Fibroblast of skin of left biceps (primary cell): ENCODE results near the gene CUBN.
"Not testable (repeated sequence)": the region's sequence is repeated elsewhere in the genome, so short reads cannot be mapped to it uniquely, and the experiment has no call there.

Source experiments
- DNase-seq, 2 experiments: peaks; one replicate each; pipeline ENCODE4 v3.0.0-alpha.2; 2013; ENCODE audit warnings: low read depth in 2 of 2

The CUBN gene

DNA sequence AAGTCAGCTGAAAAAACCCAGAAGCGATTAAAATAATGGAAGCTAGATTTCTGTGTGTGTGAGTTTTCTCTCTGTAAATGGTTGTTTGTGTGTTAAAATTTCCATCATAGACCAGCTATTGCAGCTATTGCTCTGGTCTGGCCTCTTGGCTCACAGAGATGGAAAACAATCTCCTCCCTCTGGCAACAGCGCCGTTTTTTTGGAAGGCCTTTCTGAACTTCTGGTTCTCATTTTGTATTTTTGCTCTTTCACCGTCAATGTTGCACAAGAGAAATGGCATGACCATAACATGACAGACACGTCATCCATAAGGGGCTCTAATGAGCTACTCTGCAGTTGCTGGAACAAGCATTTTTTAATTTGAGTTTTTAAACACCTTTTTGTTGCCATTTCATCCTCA, 91.0 kb downstream of the CUBN start:
- peak; percentile 85 for DNase-seq

DNA sequence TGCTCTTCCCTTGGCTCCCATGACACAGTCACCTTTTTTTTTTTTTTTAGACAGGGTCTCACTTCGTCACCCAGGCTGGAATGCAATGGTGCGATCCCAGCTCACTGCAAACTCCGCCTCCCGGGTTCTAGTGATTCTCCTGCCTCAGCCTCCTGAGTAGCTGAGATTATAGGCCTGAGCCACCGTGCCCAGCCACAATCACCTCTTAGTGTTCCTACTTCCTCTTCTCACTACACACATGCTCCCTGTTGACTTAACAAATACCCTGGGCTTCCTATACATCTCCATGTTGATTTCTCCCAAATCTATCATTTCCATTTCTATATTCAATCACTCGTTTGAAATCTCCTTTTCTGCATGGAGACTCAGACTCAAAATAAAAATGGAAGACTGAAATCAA, 91.7 kb downstream of the CUBN start:
- no peak for DNase-seq

DNA sequence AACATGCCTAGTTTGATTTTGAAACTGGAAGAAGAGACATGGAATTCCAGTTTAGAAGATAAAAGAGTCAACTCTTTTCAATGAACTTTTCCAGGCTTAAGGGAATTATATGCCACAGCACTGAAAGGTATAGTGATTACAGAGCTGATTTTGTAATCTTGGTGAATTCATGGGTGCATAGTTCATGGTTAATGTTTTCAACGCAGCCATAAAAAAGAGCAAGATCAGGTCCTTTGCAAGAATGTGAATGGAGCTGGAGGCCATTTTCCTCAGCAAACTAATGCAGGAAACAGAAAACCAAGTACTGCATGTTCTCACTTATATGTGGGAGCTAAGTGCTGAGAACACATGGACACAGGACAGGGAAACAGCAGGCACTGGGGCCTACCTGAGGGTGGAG, 94.2 kb downstream of the CUBN start:
- no peak for DNase-seq

DNA sequence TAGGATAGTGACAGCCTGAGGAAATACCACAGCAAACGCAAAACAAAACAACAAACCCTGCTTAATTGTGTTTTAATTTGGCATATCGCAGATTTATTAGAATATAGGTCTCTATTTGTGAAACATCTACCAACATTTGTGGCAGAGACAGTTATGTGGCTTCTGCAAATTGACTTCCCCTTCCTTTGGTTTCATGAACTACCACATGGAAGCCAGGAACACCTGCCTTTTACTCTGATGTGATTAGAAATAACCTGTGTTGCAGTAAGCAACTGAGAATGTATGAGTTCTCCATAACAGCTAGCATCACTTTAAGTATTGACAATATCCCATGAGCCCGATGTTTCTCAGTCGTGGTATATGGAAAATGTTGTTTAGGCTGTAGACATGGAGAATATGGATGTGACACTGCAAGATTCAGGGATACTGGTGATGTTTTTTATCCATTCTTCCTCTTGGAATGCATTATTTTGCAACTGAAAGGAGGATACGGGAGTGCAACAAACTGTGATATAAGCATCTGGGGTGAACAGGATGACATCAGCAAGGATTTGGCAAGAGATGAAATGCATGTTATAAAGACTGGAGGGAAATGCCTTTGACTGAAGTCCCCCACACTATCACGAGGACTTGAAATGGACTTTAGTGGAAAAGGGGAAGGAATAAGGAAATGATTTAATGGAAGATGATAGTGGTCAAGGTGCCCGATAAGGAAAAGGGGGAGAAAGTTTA, 95.9 kb downstream of the CUBN start:
- DNase-seq = no peak

DNA sequence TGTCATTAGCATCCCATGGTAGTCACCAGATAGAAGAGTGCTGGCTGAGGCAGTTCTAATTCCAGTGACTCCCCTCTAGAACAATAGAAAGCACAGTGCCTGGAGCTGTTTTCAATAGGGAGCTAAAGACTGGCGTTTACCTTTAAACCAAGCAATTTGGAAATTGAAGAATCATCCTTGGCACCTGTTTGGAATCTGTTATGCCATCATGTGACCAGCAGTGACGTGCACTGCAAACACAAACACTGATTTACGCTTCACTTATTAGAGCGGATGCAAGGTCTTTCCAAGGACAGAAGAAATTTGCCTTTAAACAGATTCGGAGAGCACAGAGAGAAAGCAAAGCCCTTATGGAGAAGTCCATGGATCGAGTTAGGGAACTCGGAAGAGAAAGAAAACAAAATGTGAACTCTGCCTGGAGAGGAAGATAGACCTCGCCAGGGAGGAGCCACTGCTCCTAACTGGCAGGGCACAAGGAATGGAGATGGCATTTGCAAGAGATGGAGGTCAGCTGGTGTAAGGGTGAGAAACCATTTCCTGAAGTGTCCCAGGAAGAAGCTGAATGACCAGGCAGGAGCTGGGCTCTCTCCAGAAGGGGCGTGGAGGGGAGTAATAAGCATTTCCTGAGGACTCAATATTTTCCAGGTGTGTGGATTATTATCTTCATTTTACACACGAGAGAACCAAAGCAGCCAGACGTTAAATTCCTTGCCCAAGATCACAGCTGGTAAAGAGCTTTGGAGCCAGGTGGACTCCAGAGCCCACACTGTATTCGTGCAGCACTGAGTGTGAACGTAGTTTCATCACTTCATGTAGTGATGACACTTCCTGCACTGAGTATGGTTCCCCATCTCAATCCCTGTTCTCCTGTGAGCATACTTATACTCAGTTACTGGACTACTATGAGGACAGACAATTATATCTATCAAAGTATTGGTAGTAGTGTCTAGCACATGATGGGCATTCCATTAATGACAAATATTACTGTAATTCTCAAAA, 97.7 kb downstream of the CUBN start:
- no peak for DNase-seq

DNA sequence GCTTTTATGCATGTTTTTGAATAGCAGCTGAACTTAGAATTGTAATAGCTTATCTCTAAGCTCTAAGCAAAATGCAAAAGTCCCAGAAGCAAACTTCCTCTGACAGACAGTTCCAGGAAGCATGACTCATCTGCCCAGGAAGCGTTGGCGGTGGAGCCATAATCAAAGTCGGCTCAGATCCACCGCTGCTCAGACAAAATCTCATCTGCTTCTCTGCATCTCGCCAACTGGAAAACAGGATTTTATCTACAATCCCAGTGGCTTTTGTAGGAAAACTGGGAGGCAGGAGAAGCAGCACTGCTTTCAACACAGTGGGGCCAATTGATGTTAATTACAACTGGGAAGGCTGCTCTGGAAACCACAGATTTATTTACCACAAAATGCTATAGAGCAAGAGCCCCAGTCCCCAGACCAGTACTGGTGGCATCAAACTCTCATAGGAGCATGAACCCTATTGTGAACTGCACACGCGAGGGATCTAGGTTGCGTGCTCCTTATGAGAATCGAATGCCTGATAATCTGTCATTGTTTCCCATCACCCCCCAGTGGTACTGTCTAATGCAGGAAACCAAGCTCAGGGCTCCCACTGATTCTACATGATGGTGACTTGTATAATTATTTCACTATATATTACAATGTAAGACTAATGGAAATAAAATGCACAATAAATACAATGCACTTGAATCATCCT, 99.9 kb downstream of the CUBN start:
- peak; percentile 56 to 61 for DNase-seq

DNA sequence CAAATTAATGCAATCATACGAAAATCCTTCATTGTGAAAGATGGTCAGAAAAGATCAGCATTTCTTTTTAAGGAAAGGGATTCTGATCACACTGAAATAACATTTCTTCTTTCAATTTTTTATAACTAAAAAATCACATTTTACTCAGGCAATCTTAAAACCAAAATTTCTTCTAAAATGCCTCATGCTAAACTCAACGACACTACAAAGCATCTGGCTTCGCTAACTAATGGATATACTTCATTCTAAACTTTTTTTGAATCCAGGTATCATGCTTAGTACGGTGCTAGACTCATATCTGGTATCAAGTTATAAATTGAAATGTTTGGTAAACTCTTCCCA, 100.4 kb downstream of the CUBN start:
- DNase-seq = no peak

DNA sequence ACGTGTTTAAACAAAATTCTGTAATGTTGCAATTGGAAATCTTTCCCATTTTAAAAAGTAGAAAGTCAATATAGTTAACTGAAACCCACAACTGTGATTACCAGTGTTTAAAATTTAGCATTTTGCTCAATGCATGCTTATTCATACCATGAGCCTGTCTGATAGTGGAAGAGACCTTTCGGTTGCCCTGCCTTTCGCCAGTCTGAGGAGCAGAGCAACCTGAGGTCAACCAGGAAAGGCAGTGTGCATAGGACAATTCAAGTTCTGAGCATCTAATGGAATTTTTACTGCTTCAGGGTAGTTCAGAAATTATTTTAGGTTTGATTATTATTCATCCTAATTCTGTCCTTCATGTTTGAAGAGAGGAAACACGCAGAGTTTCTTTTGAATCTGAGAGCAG, 100.8 kb downstream of the CUBN start:
- no peak for DNase-seq

DNA sequence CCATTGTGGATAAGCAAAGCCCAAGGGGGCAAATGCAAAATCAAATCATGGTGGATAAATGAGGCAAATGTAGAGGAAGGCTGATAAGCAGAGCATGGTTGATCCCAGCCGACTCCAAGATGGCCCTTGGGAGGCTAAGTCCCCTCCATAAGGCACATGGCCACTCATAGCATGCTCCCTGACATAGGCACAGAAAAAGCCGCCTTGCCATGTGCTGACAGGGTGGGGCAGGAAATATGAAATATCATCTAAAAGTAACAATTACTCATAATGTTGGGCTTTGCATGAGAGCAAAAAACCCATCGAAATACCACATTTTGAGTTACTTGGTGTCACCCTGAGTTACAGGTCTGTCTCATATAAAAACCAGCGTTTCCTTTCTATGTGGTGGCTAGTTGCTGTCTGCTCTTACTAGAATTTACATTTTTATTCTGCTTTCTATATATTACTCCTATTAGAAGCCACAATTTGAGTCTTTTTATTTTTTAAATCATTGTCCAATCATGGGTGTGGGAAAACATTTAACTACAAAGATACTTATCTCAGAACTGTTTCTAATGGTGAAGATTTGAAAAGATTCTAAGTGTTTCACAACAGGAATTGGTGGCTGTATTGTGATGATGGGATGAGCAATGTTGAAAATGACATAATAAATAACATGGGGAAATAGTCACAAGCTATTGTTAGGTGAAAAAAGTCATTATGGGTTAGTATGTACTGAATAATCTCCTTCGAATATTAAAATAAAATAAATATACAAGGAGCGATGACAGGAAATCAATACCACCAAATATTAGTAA, 102.7 kb downstream of the CUBN start:
- no peak for DNase-seq

DNA sequence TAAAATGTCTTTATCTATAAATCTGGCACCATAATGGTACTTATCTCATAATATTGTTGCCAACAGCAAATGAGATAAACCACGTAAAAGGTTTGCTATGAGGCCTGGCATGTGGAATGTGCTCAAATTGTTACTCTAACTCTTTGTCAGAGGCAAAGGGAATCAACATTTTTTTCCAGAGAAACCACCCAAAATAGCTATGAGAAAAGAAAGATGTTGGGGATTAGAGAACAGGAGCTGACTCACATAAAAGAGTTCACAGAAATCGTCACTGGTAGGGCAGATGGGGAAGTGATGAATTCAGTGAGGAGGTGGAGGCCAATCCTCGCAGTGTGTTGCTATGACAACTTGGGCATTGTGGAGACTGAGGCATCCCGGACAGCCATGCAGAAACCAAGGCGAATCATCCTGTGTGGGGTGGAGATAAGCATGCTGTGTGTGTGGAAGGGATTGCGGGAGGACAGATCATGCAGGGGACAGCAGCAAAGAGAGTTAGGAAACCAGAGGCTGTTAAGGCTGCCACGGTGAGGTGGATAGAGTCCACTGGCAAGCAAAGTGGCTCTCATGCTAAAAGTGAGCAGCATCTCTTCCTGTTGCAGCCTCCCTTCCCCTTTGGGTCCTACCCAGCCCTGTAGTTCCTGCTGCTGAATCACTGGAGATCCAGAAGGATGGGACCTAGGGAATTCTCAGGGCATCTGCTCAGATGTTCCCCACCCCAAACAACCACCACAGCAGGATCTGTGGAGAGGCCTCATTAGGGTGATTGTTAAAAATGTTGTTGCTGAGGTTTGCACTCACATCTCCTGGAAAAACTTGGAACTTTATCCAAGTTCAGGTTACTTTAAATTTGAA, 103.9 kb downstream of the CUBN start:
- DNase-seq = peak; percentile 94

DNA sequence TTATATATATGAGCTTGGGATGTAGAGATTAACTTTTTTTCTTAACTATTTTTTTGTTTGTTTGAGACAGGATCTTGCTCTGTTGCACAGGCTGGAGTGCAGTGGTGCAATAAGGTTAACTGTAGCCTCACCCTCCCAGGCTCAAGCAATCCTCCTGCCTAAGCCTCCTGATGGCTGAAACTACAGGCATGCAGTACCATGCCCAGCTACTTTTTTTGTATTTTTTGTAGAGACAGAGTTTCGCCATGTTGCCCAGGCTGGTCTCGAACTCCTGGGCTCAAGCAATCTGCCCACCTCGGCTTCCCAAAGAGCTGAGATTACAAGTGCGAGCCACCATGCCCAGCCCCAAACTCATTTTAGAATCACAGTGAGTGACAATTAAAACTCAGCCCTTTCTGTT, 105.2 kb downstream of the CUBN start:
- DNase-seq = no peak

DNA sequence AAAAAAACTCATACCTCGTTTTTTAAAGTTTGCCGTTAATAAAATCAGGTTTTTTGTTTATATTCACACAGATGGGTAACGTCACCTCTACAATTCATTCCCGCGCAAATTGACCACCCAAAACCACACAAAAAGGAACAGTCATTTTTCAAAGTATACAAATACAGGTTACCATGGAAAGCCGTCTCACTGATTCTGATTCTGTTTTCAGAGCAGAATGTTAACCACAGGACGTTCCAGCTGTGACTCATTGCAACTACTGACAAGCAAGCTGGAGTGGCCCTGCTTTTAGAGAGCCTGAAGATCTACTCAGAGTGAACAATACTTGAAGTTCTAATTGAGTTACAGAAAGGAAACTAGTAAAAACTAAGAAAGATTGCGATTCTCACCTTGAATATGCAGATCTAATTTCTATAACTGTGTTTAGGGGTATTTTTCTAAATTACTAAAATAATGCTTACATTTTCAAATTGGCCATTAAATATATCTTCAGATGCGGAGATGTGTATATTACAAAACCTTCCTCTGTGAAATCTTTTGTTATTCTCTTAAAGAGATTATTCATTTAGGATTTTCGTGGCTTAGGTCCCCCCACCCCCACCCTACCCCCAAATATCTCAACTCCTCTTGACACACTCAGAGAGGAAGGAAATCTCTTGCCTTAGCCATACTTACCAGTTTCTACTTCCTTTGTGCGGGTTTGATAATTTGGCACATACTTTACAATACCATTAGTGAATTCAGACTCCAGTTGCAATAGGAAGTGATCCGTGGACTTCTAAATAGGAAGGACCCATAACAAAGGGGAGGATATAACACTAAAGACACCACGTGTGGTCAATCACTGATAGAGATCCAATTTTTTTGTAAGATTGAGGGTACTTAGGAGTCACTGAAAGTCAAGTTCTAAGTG, 106.0 kb downstream of the CUBN start:
- DNase-seq = peak; percentile 94 to 95

DNA sequence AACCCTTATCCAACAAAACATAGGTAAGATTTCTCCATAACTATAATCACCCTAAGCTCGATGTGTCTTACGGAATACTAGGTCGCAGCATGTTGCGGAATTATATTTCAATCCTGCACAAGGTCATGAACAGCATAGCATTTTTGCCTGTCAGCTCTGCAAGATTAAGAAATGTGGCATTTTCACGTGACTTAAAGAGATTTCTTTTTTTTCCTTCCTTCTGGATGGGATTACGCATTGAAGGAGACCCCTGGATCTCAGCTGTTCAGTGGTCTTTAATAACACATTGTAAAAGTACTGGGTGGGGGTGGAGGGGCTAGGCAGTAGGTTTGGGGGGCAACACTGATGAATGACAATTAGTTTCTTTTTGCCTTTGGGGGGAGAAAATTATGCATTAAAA, 106.7 kb downstream of the CUBN start:
- DNase-seq = no peak

DNA sequence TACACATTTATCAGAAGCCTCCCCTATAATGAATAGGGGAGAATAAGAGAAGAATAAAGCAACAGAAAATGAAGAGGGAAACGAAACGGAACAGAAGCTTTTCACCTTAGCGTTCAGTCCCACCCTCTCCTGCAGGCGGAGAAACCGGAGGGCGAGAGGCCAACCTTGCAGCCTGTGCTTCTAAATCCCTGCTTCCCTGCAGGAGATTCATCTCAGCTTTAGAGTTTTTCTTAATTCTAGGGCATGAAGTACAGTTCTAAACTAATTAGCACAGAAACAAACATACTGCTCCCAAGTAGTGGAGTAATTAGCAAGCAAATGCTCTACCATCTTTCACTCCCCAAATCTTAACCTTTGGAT, 107.2 kb downstream of the CUBN start:
- DNase-seq = no peak

DNA sequence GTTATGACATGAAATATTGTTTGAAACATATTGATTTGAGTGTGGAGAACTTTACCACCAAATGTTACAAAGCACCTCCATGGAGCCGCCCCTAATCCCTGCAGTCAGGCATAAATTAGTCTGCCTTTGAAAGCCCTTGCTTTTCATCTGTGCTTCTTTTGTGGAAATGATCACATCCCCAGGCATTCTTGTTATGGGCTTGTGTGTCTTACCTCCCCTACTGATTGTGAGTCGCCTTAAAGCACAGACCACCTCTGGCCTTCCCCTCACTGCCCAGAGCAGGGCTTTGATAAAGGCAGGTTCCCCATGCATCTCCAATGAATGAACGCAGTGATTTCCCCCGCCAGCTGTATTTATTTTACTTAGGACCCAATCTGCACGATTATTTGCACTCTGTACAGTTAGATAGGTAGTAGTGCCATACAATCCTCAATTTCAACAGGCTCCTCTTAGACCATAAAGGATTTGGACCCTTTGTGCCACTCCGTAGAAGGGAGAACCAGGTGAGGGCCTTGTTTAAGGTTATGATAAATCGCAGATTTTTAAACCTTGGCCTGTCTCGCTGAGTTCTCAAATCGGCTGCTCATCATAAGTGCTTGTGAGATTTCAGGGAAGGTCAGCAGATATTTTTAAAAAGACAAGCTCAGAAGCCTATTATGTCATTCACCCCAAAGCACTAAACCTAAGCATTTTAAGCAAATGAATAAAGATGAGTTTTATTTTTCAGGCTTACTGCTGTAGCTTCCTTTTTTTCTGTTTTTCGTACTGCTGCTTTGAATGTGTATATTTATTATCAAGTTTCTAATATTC, 107.8 kb downstream of the CUBN start:
- DNase-seq = no peak

DNA sequence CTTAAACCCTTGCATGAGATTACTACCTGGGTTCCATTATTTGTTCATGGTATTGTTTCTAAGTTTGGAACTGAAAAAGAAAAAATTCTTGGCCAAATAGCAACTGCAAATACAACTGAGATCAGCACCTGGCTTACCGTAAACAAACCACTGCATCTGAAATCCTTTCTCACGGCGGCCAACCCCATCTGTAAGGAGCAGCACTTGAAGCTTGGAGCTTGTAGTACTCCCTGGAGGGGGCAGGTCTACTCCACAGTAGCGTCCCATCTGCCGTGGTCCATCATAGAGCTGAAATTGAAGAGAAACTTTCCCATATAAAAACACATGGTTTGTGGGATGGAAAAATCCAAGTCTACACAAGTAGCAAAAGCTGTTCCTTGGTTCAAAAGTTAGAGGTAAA, 109.9 kb downstream of the CUBN start:
- DNase-seq = no peak

DNA sequence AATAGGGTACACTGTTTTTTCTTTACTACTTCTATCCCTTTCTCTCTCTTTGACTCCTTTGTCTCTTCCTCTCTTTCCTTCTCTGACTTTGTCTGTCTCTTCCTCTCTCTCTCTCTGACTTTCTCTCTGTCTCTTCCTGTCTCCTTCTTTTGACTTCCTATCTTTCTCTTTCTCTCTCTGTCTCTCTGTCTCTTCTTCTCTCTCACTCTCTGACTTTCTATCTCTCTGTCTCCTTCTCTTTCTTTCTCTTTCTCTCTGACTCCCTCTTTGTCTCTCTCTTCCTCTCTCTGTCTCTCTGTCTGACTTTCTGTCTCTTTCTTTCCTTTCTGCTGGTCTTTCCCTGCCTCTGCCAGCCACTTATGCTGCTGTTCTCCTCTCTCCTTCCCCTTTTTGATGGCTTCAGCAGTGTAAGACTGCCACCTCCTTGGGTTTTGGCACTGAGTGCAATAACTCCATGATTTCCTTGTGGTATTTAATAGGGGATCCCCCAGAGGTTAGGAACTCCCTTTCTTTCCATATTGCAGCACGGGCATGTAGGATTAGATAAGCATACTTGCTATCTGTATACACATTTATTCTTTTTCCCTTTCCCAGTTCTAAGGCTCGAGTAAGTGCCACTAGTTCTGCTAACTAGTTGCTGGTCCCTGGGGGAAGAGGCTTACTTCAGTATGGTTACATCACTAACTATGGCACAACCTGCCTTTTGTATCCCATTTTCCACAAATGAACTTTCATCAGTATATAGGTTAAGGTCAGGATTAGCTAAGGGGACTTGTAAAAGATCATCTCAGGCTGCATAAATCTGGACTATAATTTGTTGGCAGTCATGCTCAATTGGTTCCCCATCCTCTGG, 116.3 kb downstream of the CUBN start:
- DNase-seq = not testable (repeated sequence)

DNA sequence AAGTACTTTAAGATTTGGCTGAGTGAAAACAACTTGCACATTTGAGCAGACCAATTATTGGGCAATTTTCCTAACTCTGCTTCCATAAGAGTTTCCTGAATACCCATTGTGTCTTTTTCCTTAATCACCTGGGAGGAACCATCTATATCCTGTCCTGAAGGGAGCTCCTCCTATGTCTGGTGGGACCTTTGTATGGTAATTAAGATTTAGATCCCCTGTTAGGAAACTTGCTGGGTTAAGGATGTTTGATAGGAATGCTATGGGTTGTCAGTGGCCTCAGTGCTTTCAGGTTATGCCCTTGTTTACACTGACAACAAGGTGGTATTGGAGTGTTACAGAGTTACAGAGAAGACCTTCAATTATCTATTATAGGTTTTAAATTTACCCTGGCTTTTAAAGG, 116.9 kb downstream of the CUBN start:
- DNase-seq = not testable (repeated sequence)
